ENCODE results near the gene PYCARD. TPM values are rescaled to one million over a fixed set of nuclear protein-coding genes. Genes with fewer than 3 reads are reported as not detected.
"Not testable (repeated sequence)": the region's sequence is repeated elsewhere in the genome, so short reads cannot be mapped to it uniquely, and the experiment has no call there.

PYCARD gene
- total RNA-seq, 4 donors from 2014 or later = 27.8 to 64.5 (median 46.7) TPM

- DNase-seq (ENCODE audit: low spot score in 2 of 2) = peak in 1 of 2 donors; percentile 28
- WGBS, 2 donors = 3 to 5% methylated on average over 31 of the region's 31 CpGs
- Histone ChIP-seq H3K4me3 (peak overlapping the region; percentile 78 to 97 (median 84)), H3K27me3 (no peaks in the 10 kb centered on the region), H3K9me3 (no peaks in the 10 kb centered on the region), H3K4me1 (peaks cover 0 to 61% (median 26%) of the 10 kb centered on the region in 4 donors), H3K27ac (peak overlapping the region; percentile 90 to 98 (median 96)), H3K36me3 (peaks cover 2 to 39% (median 19%) of the 10 kb centered on the region in 3 donors)
- TF ChIP-seq, protein P1, sequence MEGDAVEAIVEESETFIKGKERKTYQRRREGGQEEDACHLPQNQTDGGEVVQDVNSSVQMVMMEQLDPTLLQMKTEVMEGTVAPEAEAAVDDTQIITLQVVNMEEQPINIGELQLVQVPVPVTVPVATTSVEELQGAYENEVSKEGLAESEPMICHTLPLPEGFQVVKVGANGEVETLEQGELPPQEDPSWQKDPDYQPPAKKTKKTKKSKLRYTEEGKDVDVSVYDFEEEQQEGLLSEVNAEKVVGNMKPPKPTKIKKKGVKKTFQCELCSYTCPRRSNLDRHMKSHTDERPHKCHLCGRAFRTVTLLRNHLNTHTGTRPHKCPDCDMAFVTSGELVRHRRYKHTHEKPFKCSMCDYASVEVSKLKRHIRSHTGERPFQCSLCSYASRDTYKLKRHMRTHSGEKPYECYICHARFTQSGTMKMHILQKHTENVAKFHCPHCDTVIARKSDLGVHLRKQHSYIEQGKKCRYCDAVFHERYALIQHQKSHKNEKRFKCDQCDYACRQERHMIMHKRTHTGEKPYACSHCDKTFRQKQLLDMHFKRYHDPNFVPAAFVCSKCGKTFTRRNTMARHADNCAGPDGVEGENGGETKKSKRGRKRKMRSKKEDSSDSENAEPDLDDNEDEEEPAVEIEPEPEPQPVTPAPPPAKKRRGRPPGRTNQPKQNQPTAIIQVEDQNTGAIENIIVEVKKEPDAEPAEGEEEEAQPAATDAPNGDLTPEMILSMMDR (IDR thresholded peaks at IDR 0.05) = no peak
These were observed 21.3 kb downstream of the PYCARD start for GRCh38 chr16:31181102-31181830.

GRCh38 chr16:31179747-31180459 lies 22.7 kb downstream of the PYCARD start, which contains the start of gene FUS:
TSS of gene FUS (plus strand) at chr16:31180139. CDS start at chr16:31180215, 76 bp downstream.
- TF ChIP-seq EP300 (IDR thresholded peaks at IDR 0.05) = peak; percentile 82 to 100
- TF ChIP-seq, protein P1 (IDR thresholded peaks at IDR 0.05) = peak in 2 of 5 experiments; percentile 47 to 55
- TF ChIP-seq POLR2A (IDR thresholded peaks at IDR 0.05) = peak; percentile 95 to 96
- Histone ChIP-seq H3K4me1 (peaks cover 0 to 48% (median 24%) of the 10 kb centered on the region in 4 donors), H3K4me3 (peak within 1 kb of the TSS; percentile 78 to 97 (median 84)), H3K27ac (peak within 1 kb of the TSS; percentile 90 to 98 (median 96)), H3K9me3 (no peaks in the 10 kb centered on the region), H3K27me3 (no peaks in the 10 kb centered on the region), H3K36me3 (peaks cover 0 to 26% (median 12%) of the 10 kb centered on the region in 3 donors)
- DNase-seq (ENCODE audit: low spot score in 2 of 2) = peak; percentile 86 to 91
- 0 to 1% methylated on average over 39 to 65 of the region's 69 CpGs for WGBS, 2 donors

GRCh38 chr16:31179219-31179746 lies 23.3 kb downstream of the PYCARD start:
- WGBS, 2 donors = 3 to 4% methylated on average over 27 of the region's 27 CpGs
- Histone ChIP-seq H3K27ac (peak overlapping the region; percentile 90 to 98 (median 96)), H3K27me3 (no peaks in the 10 kb centered on the region), H3K4me3 (peak overlapping the region; percentile 78 to 97 (median 84)), H3K9me3 (no peaks in the 10 kb centered on the region), H3K4me1 (peaks cover 0 to 42% (median 24%) of the 10 kb centered on the region in 4 donors), H3K36me3 (peaks cover 0 to 19% (median 9%) of the 10 kb centered on the region in 3 donors)
- TF ChIP-seq POLR2A (IDR thresholded peaks at IDR 0.05) (no peak), EP300 (IDR thresholded peaks at IDR 0.05) (no peak)
- TF ChIP-seq, protein P1 (IDR thresholded peaks at IDR 0.05) = no peak
- no peak for DNase-seq (ENCODE audit: low spot score in 2 of 2)

DNA sequence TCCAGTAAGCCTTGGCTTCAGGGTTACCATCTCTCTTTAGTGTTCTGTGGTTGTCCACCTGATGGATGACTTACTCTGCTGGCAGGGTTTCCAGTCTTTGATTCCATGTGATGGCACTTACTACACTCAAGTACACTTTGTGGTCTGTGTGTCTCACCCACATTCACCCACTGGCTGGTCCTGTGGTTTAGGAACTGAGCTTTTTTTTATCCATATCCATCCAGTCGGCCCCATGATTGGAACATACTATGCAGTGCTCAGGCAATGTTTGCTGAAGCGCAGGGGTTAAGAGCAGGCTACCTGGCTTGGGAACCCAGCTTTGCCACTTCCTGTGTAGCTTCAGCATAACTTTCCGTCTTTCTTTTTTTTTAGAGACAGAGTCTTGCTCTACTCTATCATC lies 25.4 kb downstream of the PYCARD start:
- no peaks in the 10 kb centered on the region for H3K9me3 ChIP-seq
- H3K4me1 ChIP-seq = peaks cover 0 to 21% (median 9%) of the 10 kb centered on the region in 4 donors
- DNase-seq (ENCODE audit: low spot score in 2 of 2) = no peak
- H3K4me3 ChIP-seq = no peak overlapping the region
- no peak overlapping the region for H3K27ac ChIP-seq
- no peaks in the 10 kb centered on the region for H3K27me3 ChIP-seq
- H3K36me3 ChIP-seq = no peaks in the 10 kb centered on the region
- TF ChIP-seq EP300 (IDR thresholded peaks at IDR 0.05) = no peak
- TF ChIP-seq, protein P1 (IDR thresholded peaks at IDR 0.05) = no peak
- TF ChIP-seq POLR2A (IDR thresholded peaks at IDR 0.05) = no peak
- WGBS, 2 donors = 60 to 81% methylated on average over 3 of the region's 3 CpGs

GRCh38 chr16:31170048-31170447 lies 32.5 kb downstream of the PYCARD start:
- H3K36me3 ChIP-seq; H3K4me1 ChIP-seq; H3K27me3 ChIP-seq; H3K4me3 ChIP-seq; H3K27ac ChIP-seq; DNase-seq (ENCODE audit: low spot score in 2 of 2); H3K9me3 ChIP-seq: not testable (repeated sequence)
- 22% methylated on average over 1 of the region's 2 CpGs; no CpG with 5 or more reads in 1 of the 2 donors for WGBS, 2 donors

All from tibial nerve (tissue), 4 donors.